ENCODE results near the gene SEMA4B.

SEMA4B gene

DNA sequence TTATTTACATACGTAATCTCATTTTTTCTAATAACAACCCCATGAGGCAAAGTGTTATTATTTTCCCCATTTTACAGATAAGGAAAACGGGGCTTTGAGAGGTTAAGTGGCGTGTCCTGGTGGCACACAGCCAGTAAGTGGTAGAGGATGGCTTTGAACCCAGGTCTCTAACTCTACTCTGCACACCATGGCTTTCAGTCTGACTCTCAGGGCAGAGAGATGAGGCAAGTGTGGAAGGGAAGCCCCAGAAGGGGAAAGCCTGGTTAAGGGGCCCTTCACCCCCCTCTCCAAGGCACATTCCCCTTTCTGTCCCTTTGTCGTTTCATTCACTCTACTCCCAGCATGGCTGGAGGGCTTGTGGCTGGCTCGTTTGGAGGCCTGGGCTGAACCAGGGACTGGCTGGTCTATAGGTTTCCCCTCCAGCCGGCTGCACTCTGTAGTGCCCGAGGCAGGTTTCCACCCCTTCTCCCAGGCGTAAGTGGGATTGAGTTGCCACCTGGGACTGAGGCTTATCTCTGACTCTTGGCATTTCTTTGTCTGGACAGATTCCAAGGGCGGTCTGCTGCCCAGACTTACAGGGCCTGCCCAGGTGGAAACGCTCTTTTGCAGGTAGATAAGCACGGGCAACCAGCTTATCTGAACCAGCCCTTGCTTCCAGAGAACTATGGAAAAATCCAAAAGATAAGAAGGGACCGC lies 12.1 kb downstream of the SEMA4B start:
- in situ Hi-C loops (cut with HindIII; ENCODE audit: low pct_unique_long_range_greater_than_20kb, low sequenced_read_pairs): no loop called here
- no peak for DNase-seq (ENCODE audit: low read depth in 1 of 2, low spot score in 1 of 2)
- no peak for TF ChIP-seq JUND (IDR thresholded peaks at IDR 0.05; ENCODE audit: low read depth)

DNA sequence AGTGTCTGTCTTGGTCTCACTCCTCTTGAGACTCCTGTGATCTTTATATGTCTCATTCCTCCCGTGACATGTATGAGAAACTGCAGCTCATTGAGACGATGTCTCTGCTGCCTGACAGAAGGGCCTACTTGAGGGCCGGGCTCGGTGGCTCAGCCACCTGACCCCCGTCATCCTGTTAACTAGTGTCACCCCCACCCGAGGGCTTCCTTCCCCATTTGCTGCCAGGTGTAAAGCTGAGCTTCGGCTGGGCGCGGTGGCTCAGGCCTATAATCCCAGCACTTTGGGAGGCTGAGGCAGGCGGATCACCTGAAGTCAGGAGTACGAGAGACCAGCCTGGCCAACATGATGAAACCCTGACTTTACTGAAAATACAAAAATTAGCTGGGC lies 12.7 kb downstream of the SEMA4B start:
- no peak for TF ChIP-seq JUND (IDR thresholded peaks at IDR 0.05; ENCODE audit: low read depth)
- in situ Hi-C loops (cut with HindIII; ENCODE audit: low pct_unique_long_range_greater_than_20kb, low sequenced_read_pairs): no loop called here
- DNase-seq (ENCODE audit: low read depth in 1 of 2, low spot score in 1 of 2): no peak

DNA sequence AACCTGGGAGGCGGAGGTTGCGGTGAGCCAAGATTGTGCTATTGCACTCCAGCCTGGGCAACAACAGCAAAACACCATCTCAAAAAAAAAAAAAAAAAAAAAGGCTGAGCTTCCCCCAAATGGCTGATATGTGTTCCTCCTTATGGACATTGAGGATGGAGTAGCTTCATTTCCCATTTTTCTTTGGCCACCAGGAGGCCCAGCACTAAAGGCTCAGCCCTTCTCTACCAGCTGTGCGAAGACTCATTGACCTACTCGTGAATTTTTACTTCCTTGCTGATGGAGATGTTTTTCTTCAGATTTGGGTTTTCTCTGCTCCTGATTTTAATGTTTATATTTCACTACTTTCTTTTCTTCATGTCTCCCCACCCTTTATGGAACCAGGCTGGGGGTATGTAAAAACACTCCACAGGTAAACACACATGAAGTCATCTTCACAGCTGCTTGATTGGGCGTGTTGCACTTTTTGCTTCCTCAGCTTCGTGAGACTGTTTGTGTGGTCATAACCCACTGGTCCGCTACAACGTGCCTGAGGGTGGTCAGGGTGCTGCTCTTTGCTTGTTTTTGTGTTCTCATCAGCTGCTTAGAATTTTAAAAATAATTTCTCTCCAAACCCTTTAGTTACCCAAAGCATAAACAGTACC lies 13.5 kb downstream of the SEMA4B start:
- TF ChIP-seq JUND (IDR thresholded peaks at IDR 0.05; ENCODE audit: low read depth): no peak
- in situ Hi-C loops (cut with HindIII; ENCODE audit: low pct_unique_long_range_greater_than_20kb, low sequenced_read_pairs): no loop called here
- no peak for DNase-seq (ENCODE audit: low read depth in 1 of 2, low spot score in 1 of 2)

DNA sequence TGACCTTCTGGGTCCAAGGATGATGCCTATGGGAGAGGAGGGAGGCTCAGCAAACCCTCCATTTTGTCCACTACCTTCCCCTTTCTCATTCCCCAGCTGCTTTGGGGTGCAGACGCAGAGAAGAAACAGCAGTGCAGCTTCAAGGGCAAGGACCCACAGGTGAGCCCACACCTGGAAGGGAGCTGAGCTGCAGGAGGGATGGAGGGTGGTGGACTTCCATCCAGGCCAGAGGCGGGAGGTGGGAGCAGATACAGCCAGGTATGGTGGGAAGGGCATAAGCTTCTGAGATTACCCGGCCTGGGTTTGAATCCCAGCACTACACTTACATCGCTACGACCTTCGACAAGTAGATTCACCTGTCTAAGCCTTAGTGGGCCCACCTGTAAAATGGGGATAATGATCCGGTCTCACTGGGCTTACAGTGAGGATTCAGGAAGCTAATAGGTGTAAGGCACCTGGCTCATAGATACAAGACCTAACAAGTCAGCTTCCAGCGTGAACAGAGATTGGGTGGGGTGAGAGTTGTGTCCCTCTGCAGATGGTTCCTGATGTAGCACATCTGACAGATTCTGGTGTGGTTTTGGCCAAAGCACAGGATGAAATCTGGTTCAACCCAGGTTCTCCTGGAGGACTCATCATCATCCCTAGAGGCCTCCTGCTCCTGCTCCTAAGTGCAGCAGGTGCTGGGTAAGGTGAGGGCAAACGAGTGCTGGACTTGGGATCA lies 16.7 kb downstream of the SEMA4B start:
- no peak for DNase-seq (ENCODE audit: low read depth in 1 of 2, low spot score in 1 of 2)
- in situ Hi-C loops (cut with HindIII; ENCODE audit: low pct_unique_long_range_greater_than_20kb, low sequenced_read_pairs): no loop called here
- no peak for TF ChIP-seq JUND (IDR thresholded peaks at IDR 0.05; ENCODE audit: low read depth)

DNA sequence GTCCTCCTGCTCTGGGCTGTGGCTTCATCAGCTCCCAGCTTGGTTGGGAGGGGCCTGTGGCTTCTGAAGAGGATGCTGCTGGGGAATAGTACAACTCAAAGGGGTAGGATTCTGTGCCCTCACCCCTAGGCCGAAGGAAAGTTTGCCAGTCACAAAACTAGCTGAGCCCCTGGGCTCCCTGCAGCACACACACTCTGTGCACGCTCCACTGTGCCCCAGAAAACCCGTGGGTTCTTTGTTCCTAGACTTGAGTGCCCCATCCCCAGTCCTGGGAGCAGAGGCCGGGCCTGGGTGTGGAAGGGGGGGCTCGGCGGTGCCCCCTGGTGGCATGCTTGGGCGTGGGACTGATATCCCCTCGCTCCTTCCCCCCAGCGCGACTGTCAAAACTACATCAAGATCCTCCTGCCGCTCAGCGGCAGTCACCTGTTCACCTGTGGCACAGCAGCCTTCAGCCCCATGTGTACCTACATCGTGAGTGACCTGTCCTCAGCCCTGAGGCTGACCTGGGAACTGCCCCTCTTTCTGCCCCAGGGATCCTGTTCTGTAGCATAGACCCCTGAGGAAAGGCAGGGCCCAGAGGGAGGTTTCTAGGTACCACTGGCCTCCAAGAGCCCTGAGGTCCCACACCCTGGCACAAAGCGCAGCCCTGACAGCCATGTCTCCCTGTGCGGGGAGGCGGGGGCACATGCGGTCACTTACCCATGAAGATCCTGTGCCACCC lies 18.5 kb downstream of the SEMA4B start:
- no peak for DNase-seq (ENCODE audit: low read depth in 1 of 2, low spot score in 1 of 2)
- in situ Hi-C loops (cut with HindIII; ENCODE audit: low pct_unique_long_range_greater_than_20kb, low sequenced_read_pairs): no loop called here
- TF ChIP-seq JUND (IDR thresholded peaks at IDR 0.05; ENCODE audit: low read depth): no peak

DNA sequence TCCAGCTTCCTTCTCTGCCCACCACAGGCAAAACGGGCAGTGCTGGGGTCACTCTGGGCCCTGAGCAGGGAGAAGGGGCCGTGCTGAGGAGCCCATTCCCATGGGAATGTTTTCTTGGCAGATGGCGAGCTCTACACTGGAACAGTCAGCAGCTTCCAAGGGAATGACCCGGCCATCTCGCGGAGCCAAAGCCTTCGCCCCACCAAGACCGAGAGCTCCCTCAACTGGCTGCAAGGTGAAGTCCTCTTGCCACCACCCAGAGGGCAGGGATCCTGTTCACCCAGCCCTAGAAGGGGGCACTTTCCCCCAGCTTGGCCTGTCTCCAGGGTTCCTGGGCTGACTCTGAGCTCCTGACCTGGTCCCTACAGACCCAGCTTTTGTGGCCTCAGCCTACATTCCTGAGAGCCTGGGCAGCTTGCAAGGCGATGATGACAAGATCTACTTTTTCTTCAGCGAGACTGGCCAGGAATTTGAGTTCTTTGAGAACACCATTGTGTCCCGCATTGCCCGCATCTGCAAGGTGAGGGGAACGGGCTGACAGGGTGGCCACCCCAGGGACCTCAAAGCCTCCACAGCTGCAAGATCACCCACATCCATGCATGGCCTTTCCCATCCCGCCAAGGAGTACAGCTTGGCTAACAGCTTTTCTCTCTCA lies 20.2 kb downstream of the SEMA4B start:
- in situ Hi-C loops (cut with HindIII; ENCODE audit: low pct_unique_long_range_greater_than_20kb, low sequenced_read_pairs): no loop called here
- DNase-seq (ENCODE audit: low read depth in 1 of 2, low spot score in 1 of 2): peak; percentile 82

DNA sequence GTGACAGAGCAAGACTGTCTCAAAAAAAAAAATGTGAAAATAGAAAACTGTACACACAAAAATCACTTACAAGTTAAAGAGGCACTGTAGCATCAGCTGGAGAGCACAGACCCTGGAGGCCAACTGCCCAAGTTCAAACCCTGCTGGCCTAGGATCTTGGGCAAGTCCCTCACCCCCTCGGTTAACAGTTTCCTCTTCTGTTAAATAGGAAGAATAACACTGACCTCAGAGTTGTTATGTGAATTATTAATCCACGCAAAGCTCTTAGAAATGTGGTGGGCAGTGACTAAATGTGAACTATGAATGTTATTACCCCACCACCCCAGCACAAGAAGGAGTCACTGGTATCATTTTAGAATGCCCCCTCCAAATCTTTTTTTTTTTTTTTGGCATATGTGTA lies 21.4 kb downstream of the SEMA4B start:
- in situ Hi-C loops (cut with HindIII; ENCODE audit: low pct_unique_long_range_greater_than_20kb, low sequenced_read_pairs): no loop called here
- no peak for DNase-seq (ENCODE audit: low read depth in 1 of 2, low spot score in 1 of 2)
- no peak for TF ChIP-seq JUND (IDR thresholded peaks at IDR 0.05; ENCODE audit: low read depth)

More for the DNA sequence above, 20.2 kb downstream of the SEMA4B start:
- TF ChIP-seq JUND (IDR thresholded peaks at IDR 0.05; ENCODE audit: low read depth): no peak

DNA sequence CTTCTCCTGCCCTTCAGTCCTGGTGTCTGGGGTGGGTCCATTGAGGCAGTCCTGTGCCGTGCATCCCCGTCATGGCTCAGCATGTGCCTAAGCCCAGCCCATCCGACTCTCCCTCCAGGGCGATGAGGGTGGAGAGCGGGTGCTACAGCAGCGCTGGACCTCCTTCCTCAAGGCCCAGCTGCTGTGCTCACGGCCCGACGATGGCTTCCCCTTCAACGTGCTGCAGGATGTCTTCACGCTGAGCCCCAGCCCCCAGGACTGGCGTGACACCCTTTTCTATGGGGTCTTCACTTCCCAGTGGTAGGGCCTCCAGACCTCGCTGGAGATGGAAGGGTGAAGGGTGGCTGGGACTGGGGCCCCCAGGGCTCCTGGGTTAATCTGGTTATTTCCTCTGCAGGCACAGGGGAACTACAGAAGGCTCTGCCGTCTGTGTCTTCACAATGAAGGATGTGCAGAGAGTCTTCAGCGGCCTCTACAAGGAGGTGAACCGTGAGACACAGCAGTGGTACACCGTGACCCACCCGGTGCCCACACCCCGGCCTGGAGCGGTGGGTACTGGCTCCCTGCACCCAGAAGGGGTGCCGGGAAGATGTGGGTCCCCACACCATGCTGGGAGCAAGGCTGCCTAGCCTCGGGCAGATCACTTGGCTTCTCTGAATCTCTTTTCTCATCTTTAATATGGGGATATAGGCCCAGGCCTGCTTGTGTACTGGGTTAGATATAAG lies 22.5 kb downstream of the SEMA4B start:
- peak in 1 of 2 experiments; percentile 0 for DNase-seq (ENCODE audit: low read depth in 1 of 2, low spot score in 1 of 2)
- no peak for TF ChIP-seq JUND (IDR thresholded peaks at IDR 0.05; ENCODE audit: low read depth)
- in situ Hi-C loops (cut with HindIII; ENCODE audit: low pct_unique_long_range_greater_than_20kb, low sequenced_read_pairs): no loop called here

DNA sequence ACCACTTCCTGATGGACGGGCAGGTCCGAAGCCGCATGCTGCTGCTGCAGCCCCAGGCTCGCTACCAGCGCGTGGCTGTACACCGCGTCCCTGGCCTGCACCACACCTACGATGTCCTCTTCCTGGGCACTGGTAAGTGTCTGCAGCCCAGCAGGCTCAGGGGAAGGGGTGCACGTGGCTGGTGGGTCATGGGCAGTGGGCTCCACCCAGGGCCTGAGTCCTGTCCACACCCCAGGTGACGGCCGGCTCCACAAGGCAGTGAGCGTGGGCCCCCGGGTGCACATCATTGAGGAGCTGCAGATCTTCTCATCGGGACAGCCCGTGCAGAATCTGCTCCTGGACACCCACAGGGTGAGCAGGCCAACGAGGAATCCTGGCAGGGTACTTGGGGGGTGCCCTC lies 23.9 kb downstream of the SEMA4B start:
- peak in 1 of 2 experiments; percentile 1 for DNase-seq (ENCODE audit: low read depth in 1 of 2, low spot score in 1 of 2)
- TF ChIP-seq JUND (IDR thresholded peaks at IDR 0.05; ENCODE audit: low read depth): no peak
- in situ Hi-C loops (cut with HindIII; ENCODE audit: low pct_unique_long_range_greater_than_20kb, low sequenced_read_pairs): no loop called here

DNA sequence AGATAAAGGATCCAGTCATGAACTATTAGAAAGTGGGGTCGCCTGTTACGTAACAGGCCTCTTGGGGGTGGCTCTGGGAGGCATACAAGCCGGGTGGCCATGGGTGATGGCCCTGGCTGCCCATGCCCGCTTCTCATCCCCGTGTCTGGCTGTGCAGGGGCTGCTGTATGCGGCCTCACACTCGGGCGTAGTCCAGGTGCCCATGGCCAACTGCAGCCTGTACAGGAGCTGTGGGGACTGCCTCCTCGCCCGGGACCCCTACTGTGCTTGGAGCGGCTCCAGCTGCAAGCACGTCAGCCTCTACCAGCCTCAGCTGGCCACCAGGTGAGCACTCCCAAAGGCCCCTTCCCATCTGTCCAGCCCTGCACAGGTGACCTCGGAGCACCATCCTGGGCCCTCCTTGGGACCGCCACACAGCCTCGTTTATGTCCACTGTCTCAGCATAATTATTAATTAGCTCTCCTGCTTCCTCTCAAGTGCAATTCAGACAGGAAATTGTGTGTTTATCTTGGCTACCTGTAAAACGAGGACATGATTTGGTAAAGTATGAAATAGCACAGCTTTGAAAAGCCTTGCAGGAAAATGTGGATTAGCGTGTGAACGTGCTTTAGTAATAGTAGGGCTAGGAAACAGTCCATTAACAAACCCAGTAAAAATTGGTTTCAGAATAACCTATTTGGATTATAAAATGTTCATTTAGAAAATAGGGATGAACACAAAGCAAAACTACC lies 24.5 kb downstream of the SEMA4B start:
- peak in 1 of 2 experiments; percentile 0 for DNase-seq (ENCODE audit: low read depth in 1 of 2, low spot score in 1 of 2)
- no peak for TF ChIP-seq JUND (IDR thresholded peaks at IDR 0.05; ENCODE audit: low read depth)
- in situ Hi-C loops (cut with HindIII; ENCODE audit: low pct_unique_long_range_greater_than_20kb, low sequenced_read_pairs): no loop called here

DNA sequence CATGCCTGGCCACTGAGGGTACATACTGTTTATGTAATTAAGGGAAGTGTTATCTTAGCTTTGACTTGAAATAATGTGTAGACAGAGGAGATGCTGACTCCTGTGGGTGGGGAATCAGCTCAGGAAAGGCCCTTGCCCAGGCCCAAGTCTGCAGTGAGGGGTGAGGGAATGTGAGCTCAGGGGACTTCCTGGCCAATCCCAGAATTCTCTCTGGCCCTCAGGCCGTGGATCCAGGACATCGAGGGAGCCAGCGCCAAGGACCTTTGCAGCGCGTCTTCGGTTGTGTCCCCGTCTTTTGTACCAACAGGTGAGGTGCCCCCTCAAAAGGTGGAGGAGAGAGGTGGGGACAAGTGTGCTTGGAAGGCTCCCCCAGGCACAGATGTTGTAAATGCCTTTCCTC lies 26.2 kb downstream of the SEMA4B start:
- TF ChIP-seq JUND (IDR thresholded peaks at IDR 0.05; ENCODE audit: low read depth): no peak
- in situ Hi-C loops (cut with HindIII; ENCODE audit: low pct_unique_long_range_greater_than_20kb, low sequenced_read_pairs): no loop called here
- no peak for DNase-seq (ENCODE audit: low read depth in 1 of 2, low spot score in 1 of 2)

All from T47D (cell line).